Lower lobe of right lung (tissue), 2 donors: ENCODE data around the gene ZNF343. TPM values are rescaled to one million over a fixed set of nuclear protein-coding genes. Genes with fewer than 3 reads are reported as not detected.

Experiments used
- ATAC-seq, 2 donors: fragments of 200-7000 bp; cut with Tn5 transposase; one replicate each; pipeline ENCODE4 v1.9.1; 2020 to 2022; ENCODE audit warnings: mild to moderate bottlenecking in 2 of 2, moderate library complexity in 2 of 2
- DNase-seq: peaks from one replicate; pipeline ENCODE4 v3.0.0-alpha.2; 2020
- H3K27ac ChIP-seq: fragments of 200-600 bp; one replicate; pipeline ENCODE4 v1.8.0; 2022
- H3K27me3 ChIP-seq: fragments of 200-600 bp; one replicate; pipeline ENCODE4 v1.8.0; 2022; ENCODE audit warnings: low read depth
- H3K36me3 ChIP-seq: fragments of 200-600 bp; one replicate; pipeline ENCODE4 v1.8.0; 2022; ENCODE audit warnings: mild to moderate bottlenecking
- H3K4me1 ChIP-seq: fragments of 200-600 bp; one replicate; pipeline ENCODE4 v1.8.0; 2022
- H3K4me3 ChIP-seq: fragments of 200-600 bp; one replicate; pipeline ENCODE4 v1.8.0; 2022; ENCODE audit warnings: mild to moderate bottlenecking
- H3K9me3 ChIP-seq: fragments of 200-600 bp; one replicate; pipeline ENCODE4 v1.8.0; 2022
- CTCF ChIP-seq: fragments of 200-600 bp; IDR thresholded peaks from one replicate; pipeline ENCODE4 v1.8.0; 2022; ENCODE audit warnings: antibody characterized with exemption, mild to moderate bottlenecking
- intact Hi-C: fragments of 100-400 bp; cut with DNase I; formaldehyde crosslinking; loops from one replicate; pipeline ENCODE4 v1.11.0; 2022
- total RNA-seq: library from RNA; stranded (reverse); fragmentation: NEBNext Ultra II Directional; extraction: Animal tissue kit (Norgen Biotek cat#: 25700); gene quantifications from one replicate; pipeline ENCODE4 v1.2.1, GENCODE V29; 2021
- donor health status: DM: no; HTN: yes; CAD: no; lungs with severe emphysema.

The ZNF343 gene
- total RNA-seq, 1 donor from 2014 or later = 8.8 TPM

- no peak overlapping the region for H3K4me3 ChIP-seq
- no peak for DNase-seq
- no peaks in the 10 kb centered on the region for H3K9me3 ChIP-seq
- no peaks in the 10 kb centered on the region for H3K4me1 ChIP-seq
- no peak overlapping the region for H3K27ac ChIP-seq
- no peak for TF ChIP-seq CTCF
- no peaks in the 10 kb centered on the region for H3K36me3 ChIP-seq
- no peak for ATAC-seq
- intact Hi-C loops = no loop called here
- H3K27me3 ChIP-seq = peaks cover 27% of the 10 kb centered on the region
Measured at GRCh38 chr20:2541940-2542339, 33.2 kb upstream of the ZNF343 start.

DNA sequence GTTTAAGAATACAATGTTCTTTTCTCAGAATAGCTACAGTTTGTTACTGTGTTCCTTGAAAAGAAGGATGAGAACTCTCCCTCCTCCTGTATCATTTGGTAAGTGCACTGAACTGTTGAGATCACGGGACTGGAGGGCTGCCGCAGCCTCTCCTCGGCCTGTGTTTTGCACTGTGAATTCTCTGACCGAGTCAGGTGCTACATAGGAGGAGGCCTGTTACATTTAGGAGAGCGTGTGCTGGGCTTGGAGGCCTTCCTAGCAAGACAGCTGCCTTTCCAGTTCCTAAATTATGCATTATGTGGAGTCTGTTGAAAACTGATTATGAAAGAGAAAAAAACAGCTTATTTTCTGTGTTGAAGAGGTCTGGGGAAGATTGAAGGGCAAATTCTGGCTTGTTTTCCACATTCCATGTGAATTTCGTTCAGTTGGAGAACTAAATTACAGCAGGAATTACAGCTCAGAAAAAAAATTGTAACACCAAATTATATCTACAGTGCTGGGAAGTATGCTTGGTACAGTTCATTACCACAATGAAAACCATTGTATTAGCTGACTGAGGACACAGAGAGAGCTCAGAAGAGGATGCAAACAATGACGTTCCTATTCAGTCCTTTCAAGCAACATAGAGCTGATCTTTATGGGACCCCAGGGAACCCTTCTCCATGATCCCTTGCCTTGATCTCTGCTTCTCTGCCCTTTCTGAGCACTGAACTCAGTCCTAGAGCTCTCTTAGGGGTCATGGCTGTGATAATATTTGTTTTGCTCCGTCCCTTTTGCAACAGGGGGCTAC lies 30.4 kb upstream of the ZNF343 start:
- H3K4me1 ChIP-seq = no peaks in the 10 kb centered on the region

DNA sequence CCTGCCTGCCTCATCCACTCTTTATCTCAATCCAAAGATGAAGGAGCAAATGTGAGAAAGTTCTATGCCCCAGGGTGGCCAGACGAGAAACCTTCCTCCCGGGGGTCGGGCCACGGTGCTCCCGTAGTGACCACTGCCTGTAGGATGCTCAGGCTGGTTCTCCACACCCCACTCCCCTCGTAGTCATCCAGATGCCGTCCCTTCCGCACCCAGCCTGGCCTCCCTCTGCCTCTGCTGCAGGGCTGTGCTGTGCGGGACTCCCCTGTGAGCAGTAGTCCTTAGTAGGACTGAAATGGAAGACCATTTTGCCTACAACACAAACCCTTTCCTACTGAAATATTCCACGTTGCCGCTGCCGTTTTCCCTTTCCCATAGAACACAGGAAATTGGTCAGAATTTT lies 29.6 kb upstream of the ZNF343 start:
- intact Hi-C loops = no loop called here
- ATAC-seq = no peak
- TF ChIP-seq CTCF = no peak
- DNase-seq = no peak
- no peak overlapping the region for H3K27ac ChIP-seq
- no peak overlapping the region for H3K4me3 ChIP-seq
- H3K4me1 ChIP-seq = no peaks in the 10 kb centered on the region
- H3K9me3 ChIP-seq = no peaks in the 10 kb centered on the region
- peaks cover 27% of the 10 kb centered on the region for H3K27me3 ChIP-seq
- no peaks in the 10 kb centered on the region for H3K36me3 ChIP-seq

More for the DNA sequence above, 30.4 kb upstream of the ZNF343 start:
- intact Hi-C loops = no loop called here
- Histone ChIP-seq H3K9me3 (no peaks in the 10 kb centered on the region), H3K4me3 (no peak overlapping the region), H3K36me3 (no peaks in the 10 kb centered on the region), H3K27me3 (peaks cover 27% of the 10 kb centered on the region), H3K27ac (no peak overlapping the region)
- DNase-seq = no peak
- no peak for ATAC-seq
- TF ChIP-seq CTCF = no peak

GRCh38 chr20:2537101-2537500 lies 28.4 kb upstream of the ZNF343 start:
- no peak for ATAC-seq
- Histone ChIP-seq H3K4me1 (no peaks in the 10 kb centered on the region), H3K27ac (no peak overlapping the region), H3K9me3 (no peaks in the 10 kb centered on the region), H3K27me3 (peaks cover 20% of the 10 kb centered on the region), H3K4me3 (no peak overlapping the region), H3K36me3 (no peaks in the 10 kb centered on the region)
- DNase-seq = no peak
- TF ChIP-seq CTCF = no peak
- intact Hi-C loops = no loop called here

GRCh38 chr20:2536560-2536986 lies 27.9 kb upstream of the ZNF343 start, which contains the start of gene TMC2:
Gene TMC2, plus strand, starts transcription at chr20:2536573. Its CDS starts 49 bp downstream, at chr20:2536622.
- ATAC-seq (no peak), DNase-seq (no peak)
- Histone ChIP-seq H3K27ac (no peak within 1 kb of the TSS), H3K4me1 (no peaks in the 10 kb centered on the region), H3K36me3 (no peaks in the 10 kb centered on the region), H3K4me3 (no peak within 1 kb of the TSS), H3K27me3 (peaks cover 20% of the 10 kb centered on the region), H3K9me3 (no peaks in the 10 kb centered on the region)
- intact Hi-C loops = no loop called here
- TF ChIP-seq CTCF = no peak
